ENCODE results near the gene SFTPD.
A peak's percentile ranks its signal among the peaks of the same experiment; 100 is the strongest.

SFTPD gene

DNA sequence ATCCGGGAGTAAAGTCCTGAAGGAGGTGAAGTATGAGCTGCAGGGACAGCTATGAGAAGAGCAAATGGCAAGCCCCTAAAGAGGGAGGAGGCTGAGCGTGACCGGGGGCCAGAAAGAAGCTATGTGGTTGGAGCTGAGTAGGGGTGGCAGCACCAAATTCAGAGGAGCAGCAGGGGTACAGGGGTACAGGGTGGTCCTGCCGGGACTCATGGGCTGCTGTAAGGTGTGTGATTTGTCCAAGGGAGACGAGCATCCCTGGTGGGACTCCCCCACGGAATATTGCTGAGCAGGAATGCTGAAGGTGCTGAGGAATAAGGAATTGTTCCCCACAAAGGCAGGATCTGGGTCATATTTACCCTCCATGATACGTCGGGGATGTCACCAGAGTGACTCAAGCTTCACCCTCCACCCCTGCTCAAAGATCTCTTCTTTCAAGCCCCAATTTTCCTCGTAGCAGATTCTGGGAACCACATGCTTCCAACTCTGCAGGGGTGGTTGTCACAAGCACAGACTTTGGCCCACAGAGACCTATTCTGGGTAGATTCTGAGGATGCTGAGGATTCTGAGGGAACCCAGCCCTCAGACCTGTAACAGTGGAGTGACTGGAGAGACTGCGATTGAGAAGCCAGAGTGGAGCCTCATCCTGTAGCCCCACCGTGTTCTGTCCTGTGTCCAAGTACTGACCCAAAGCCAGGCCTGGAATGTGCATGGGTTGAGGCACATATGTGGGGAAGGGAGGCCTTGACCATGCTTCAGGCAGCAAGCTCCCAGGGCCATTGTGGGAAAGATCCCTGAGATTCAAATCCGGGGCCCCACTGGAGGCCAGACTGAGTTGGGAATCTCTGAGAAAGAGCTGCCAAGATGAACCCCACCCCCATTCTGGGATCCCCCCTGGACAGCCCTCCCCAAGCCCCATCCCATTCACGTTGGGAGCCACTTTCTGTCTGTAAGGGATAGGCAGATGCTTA lies 4.2 kb downstream of the SFTPD start:
- DNase-seq (ENCODE audit: low spot score), result no peak

DNA sequence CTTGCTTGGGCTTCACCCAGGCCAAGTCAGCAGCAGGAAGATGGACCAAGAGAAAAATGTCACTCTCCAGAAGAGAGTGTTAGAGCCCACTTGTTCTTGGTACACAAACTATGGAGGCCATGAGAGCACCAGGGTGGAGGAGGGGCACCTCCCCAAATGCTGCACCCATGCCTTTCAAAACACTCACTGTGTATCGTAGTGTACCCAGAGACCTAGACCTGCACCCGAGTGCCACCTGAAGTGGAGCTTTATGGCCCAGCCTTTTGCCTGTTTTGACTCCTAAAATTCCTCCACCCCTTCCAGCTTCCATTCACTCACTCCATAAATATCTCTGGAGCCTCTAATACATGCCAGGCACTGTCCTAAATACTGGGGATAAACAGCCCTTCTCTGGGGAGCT lies 5.0 kb downstream of the SFTPD start:
- DNase-seq (ENCODE audit: low spot score), result no peak

DNA sequence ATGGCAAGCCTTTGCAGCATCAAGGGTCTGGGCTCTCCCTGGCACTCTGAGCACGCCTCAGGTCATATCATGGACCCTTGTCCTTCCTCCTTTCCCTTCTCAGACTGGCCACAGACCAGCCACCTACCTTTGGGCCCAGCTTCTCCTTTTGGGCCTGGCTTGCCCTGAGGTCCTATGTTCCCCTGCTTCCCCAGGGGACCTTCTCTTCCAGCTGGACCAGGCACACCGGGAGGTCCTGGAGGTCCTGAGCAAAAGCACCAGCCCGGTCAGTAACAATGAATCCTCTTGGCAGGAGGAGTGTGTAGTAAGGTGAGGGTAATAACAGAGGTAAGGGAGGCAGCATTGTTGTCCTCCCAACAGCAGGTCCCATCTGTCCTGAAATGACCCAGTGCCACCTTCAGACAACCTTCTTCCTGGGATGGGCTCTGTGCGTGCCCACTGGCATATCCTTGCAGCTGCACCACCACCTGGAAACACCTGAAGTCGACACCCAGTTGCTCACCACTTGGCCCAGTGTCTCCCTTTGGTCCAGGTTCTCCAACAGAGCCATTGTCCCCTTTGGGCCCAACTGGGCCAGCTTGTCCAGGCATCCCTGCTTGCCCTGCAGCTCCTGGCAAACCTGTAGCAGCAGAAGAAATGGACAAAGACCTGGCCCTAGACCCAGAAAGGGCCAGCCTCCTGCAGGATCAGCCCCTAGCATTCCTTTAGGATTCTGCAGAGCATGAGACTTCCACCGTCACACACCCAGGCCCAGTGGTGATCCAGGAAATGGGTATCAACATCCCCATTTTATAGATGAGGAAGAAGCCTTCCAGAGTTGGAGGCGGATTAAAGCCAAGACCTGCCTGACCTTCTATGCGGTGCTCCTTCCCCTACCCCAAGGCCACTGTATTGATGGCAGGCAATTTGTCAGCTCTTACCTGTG lies 6.4 kb downstream of the SFTPD start:
- no peak for DNase-seq (ENCODE audit: low spot score)

DNA sequence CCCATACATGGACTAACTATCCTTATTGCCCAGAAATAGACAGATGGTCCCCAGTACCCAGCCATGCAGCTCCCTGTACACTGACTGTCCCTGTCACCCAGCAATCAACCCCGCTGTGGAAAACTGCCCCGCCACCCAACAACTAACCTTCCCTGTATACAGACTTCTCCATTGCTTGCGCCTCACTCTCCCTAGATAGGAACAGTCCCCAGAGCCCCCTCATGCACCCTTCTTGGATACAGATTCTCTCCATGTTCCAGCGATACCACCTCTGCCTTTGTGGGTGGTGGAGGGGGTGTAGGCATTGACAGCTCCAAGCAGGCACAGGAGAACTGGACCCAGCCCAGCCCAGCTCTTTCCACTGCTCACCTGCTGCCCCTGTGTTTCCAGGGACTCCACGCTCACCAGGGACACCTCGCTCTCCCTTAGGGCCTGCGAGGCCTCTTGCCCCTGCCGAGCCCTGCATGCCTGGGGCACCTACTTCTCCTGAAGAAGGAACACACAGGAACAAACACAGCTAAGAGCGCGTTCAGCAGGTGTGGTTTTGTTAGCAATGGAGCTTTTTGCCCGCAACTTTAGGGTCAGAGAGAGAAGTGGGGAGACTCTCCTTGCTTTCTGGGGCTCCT lies 7.2 kb downstream of the SFTPD start:
- no peak for DNase-seq (ENCODE audit: low spot score)

DNA sequence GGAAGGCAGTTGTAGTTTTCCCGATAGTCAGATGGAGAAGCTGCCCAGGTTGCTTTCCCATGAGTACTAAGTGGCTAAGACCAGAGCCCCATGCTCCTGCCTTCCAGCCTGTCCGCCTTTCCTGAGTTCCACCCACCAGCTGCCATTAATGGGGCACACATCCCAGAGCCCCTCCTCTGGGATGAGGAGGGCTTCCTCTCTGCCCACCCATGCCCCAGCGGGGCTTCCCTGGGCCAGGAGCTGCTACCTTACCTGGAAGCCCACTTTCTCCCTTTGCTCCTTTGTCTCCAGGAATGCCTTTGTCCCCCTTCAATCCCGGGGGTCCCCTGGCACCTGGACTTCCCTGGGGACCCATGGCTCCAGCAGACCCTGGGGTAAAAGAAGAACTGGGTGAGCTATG lies 7.8 kb downstream of the SFTPD start:
- DNase-seq (ENCODE audit: low spot score), result no peak

DNA sequence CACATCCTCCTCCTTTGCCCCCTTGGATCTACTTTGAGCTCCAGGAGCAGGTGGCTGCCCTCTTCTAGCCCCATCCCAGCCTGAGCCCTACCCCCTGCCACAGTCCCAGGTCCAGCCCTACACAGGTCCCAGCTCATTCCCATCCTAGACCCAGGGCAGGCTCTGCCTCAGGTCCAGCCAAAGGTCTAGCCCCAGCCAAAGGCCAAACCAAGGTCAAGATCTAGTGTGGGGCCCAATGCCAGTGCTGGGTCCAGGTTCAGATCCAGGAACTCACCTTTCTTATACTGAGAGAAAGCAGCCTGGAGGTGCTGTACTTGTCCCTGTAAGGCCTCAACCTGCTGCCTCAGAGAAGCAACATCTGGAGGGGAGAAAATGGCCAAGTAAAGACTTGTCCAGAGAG lies 8.5 kb downstream of the SFTPD start:
- no peak for DNase-seq (ENCODE audit: low spot score)

DNA sequence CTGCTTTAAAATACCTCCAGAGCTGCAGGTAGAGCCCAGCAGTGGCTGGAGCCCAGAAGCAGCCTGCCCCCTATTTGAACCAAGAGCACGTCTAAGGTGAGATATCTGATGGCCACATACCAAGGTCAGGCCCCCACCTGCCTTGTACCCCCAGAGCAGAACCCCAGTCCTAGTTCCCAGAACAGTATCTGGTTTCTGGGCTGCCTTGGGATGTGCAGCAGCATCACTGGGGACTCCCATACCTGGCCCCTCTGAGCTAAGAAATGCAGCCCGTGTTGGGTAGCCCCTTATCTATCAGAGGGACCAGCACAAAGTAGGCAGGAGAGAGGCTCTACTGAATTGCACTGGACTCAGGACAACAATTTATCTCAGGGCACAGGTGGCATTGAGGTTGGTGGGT lies 8.9 kb downstream of the SFTPD start:
- no peak for DNase-seq (ENCODE audit: low spot score)

DNA sequence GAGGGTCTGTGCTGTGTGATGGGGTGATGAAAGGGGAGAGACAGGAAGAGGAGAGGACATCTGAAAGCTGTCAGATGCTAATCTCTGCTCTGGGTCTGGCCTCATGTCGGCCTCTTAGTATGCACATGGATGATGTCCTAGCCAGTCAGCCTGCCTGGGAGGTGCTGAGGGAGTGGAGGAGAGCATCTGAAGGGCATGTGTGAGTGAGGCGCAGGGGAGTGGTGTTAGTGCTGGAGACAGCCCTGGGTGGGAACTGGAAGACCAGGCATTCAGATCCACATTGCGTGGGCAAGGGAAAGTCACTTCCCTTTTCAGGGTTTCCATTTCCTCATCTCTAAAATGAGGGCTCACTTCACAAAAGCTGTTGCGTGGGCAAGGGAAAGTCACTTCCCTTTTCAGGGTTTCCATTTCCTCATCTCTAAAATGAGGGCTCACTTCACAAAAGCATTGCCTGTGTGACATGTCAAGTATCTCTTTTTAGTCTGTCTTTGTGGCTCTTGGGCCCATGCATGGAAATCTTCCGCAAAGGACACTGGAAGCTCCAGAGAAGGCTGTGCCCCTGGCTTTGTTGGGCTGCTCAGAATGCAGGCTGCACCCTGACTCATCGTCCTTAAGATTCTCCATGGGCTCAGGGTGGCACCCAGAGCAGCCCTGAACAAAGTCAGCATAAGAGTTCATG lies 10.0 kb downstream of the SFTPD start:
- no peak for DNase-seq (ENCODE audit: low spot score)

DNA sequence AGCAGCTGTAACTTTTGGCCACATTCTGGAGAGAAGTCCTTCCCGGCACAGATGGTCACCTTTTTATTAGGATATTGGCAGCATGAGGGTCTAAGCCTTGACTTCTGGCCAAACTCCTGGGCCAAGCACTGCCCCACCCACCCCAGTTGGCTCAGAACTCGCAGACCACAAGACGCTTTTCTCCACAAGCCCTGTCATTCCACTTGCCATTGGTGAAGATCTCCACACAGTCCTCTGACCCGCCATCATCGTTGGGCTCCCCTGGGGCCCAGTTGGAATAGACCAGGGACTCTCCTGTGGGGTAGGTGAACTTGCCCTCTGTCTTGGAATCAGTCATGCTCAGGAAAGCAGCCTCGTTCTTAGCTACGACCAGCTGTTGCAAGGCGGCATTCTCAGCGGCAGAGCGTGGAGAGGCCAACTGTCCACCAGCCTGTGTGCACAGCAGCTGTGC lies 11.2 kb downstream of the SFTPD start:
- no peak for DNase-seq (ENCODE audit: low spot score)

DNA sequence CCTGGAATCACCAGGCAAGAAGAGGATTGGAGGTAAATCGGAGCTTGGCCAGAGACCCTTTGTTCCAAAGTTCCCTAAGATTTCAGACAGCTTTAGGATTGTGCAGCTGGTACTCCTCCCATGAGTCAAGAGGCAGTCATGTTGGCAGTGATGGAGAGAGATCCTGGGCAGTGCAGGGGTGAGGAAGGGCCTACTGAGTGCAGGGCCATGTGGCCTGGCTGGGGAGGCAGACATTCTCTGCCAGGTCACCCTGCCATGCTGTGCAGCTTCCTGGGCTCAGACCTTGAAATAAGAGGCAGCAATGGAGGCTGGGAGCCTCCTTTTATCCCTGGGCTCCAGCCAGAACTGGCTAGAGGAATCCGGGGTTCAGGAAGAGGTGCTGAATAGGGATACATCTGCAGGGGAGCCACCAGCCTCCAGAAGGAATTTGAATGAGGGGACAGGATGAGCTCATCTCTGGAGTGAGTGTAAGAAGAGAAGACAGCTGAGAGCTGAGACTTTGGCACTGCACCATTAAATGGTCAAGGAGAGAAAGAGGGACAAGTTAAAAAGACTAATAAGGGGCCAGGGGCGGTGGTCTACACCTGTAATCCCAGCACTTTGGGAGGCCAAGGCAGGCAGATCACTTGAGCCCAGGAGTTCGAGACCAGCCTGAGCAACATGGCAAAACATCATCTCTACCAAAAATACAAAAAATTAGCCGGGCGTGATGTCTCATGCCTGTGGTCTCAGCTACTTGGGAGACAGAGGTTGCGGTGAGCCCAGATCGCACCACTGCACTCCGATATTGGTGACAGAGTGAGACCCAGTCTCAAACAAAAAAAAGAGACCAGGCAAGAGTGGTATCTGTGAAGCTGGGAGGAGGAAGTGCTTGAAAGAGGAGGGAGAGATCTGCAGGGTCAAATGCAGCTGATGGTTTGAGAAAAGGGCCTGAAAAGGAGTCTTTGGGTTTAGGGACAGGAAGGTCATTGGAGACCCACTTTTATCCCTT lies 12.0 kb downstream of the SFTPD start:
- DNase-seq (ENCODE audit: low spot score), result no peak

DNA sequence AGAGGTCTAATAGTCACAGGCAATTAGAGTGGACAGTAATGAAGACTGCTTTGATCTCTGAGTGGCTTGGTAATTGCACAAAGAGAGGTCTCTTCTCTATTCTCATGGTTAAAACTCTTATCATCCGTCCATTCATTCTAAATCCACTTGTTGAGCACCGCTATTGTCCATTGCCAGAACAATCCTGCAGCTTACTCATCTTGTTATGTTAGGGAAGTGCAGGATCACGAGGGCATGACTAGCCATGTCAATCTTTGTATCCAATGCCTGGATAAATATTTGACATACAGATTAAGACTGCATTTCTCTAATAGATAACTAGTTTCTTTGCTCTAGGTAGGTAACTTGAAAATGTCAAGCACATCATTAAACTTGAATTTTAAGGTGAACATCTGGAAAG lies 14.9 kb downstream of the SFTPD start:
- no peak for DNase-seq (ENCODE audit: low spot score)

DNA sequence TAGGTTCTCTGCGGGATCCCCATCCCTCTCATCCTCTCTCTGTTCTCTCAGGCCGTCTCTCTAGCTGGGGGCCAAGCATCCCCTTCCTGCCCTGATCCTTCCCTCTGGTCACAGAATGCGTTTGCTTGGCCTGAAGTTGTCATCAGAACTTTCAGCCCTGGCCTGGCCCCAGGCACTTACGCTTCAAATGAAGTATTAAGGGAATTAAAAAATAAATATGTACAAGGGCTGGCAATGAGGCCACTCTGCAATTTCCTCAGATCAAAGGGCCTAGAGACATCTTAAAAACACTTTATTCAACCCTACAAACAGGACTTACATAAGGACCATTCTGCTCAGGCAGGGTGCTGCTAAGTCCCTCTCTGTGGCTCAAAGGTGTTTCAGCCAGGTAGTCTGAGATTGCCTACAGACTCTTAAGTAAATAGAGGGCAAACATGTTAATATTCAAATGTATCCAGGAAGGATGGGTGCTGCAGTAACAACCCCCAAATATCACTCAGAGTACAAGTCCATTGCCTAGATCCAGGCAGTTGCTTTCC lies 16.0 kb downstream of the SFTPD start:
- no peak for DNase-seq (ENCODE audit: low spot score)

DNA sequence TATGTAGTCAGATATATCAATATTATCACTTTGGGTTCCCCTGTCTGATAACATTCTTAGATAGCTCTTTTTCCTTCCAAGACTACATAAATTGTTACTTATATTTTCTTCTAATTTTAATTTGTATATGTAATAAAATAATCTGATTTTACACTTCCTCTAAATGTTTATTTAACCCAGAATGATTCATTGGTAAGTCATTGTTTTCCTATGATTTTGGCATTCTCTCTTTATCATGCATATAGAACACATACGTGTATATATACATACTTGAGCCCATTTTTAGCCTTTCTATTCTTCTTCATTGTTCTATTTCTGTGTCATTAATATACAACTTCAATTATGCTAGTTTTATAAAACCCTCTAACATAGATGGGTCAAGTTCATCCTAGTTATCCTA lies 16.6 kb downstream of the SFTPD start:
- no peak for DNase-seq (ENCODE audit: low spot score)

DNA sequence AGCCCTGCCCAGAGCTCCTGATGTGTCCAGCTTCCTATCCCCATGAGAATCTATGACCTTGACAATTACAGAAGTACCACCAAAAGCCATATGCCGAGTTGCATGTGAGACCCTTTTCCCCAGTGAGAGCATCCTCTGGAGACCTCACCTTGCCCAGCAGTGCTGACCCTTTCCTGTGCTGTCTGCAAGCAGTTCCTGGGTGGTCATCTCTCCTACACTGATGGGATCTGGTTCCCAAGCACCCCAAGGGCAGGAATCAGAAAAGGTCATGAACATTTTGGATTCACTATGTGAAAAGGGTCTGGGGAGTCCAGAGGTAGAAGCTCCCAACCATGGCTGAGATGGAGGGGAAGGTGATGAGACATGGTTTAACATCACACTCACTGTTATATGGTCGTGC lies 18.2 kb downstream of the SFTPD start:
- no peak for DNase-seq (ENCODE audit: low spot score)

DNA sequence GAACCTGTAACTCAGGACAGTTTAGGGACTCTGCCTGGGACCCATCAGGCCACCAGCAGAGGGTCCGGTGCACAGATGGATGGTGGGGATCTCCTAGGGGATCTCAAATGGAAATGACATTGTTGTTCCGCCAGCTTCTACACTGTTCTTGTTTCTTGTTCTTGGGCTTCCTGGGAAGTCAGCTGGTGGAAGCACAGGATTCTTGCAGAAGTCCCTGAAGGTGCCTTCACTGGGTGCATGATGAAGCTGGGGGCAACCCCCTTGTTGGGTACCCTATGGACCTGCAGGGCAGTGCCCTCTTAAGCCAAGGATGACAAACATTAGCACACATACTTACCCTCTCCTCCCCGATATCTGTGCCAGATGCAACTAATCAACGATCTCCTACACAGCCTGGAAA lies 18.6 kb downstream of the SFTPD start:
- no peak for DNase-seq (ENCODE audit: low spot score)

DNA sequence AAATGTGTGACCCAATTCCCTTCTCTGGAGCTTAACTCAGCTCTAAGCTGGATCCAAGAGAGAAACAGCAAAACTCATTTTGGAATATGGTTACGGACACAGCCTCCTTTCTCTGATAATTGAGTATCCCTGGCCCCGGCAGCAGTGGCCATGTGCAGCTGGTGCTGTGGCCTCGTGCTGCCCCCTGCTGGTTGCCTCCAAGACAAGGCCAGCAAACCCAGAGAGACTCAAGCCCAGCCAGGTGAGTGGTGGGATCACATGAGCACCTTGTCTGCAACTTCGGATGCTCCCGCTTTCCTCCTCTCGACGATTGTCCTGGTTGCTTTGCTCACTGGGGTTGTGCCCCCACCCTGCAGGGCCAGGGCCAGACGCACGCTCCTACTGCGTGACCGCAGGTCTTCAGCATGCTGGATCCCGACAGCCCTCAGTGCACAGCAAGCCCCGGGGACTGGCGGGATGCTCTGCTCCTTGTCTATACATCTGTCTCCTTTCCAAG lies 19.4 kb downstream of the SFTPD start:
- DNase-seq (ENCODE audit: low spot score), result peak; percentile 62

DNA sequence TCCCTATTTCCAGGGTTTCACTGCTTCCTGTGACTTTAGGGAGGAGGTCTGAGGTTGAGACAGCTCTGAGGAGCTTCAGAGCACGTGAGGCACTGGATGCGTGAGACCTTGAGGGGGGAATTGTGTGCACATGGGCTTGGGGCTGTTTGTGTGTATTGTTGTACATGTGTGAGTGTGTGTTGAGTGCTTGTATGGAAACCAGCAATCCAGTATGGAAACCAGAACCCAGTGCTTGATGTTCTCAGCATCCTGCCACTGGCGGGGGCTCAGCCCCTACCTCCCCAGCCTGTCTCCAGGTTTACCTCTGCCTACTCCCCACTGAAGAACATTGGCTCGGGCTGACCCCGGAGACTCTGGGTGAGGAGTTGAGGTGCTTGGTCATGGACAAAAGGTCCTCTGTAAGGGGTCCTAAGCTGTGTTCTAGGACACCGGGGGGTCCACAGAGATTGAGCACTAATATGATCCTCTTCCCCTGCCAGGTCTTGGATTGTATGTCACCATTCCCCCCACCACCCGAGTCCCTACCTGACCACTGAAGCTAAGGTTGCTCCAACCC lies 20.8 kb downstream of the SFTPD start:
- no peak for DNase-seq (ENCODE audit: low spot score)

DNA sequence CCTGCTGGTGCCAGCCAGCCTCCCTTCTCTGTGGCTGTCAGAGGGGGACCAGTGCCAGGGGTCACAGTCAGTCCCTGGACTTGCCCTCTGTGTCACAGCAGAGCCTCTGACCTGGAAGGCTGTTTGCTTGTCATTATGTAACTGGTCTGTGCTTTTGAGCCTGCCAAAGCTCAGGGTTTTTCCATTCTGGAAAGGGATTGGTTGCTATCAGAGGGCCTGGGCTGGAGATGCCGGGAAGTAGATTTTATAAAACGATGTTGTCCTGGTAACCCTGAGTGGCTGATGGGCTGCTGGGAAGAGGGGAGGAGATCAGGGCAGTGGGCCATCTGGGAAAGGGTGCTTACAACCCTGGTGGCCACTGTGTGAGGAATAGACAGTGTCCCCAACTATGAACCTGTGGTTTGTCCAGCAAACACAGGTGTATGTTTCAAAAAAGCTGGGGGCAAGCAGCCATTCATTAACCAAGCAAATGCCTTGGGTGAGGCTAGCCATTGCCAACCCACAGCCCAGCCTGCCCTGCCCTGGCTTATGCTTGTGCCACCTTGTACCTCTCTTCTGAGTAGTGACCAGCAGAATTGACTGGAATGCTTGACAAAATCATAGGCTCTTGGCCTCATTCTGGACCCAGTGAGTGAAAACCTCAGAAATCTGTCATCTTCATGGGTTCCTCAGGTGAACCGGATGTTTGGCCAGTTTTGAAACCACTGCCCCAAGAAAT lies 21.6 kb downstream of the SFTPD start:
- peak; percentile 10 for DNase-seq (ENCODE audit: low spot score)

DNA sequence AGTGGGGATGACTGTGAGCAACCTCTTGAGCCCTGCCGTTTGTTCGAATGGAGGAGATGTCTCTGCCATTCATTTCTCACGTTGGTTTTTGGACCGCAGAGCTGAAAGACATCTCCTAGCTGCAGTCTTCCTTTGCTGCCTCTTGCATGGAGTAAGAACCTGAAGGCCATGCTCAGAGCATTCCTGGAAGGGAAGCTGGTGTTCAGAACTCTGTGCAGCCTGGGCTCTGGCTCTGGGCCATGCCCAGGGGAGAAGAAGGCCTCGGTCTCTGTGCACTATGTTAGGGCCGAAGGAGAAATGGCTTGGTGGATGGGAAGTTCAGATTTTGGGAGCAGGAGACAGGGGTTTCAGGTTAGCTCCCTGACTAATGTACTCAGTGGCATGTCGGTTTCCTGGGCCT lies 22.9 kb downstream of the SFTPD start:
- DNase-seq (ENCODE audit: low spot score), result no peak
